ENCODE results near the gene PGLYRP1. TPM values are rescaled to one million over a fixed set of nuclear protein-coding genes. Genes with fewer than 3 reads are reported as not detected.

Gene PGLYRP1
- total RNA-seq, 1 experiment from 2014 or later = not detected

GRCh38 chr19:46040952-46041500 lies 18.2 kb upstream of the PGLYRP1 start, which contains the start of gene IGFL4 (continued):
- no peak for TF ChIP-seq STAT6 (CRISPR knock-in tag; conservative IDR thresholded peaks at IDR 0.05; ENCODE audit: low read depth)

DNA sequence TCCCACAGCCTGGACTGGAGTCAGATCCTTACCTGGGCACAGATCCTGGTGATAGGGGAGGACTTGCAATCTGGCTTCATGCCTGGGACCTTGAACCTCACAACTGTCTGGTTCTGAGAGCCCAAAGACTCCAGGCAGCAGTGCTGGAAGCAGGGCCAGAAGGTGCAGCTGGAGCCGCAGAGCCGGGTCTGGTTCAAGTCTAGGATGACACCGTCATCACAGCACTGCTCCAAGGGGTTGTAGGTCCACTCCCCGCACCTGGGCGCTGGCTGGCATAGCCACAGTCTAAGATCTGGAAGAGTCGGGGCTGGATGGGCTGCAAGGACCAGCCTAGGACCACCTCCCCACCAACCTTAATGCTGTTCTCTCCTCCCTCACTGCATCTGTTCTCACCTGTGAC lies 17.3 kb upstream of the PGLYRP1 start:
- DNase-seq (ENCODE audit: low spot score) = no peak
- H3K9me3 Mint-ChIP-seq = peaks cover 25% of the 10 kb centered on the region
- CTCF ChIA-PET = interaction anchor here (1.3 to 4.0 kb wide), 3 partner anchors 10 to 37 kb away, joined by 4 to 24 read pairs (median 8); no protein-coding TSS in a partner anchor

More for the DNA sequence above, 17.3 kb upstream of the PGLYRP1 start:
- no peak for ATAC-seq
- peaks cover 62% of the 10 kb centered on the region for H3K27me3 Mint-ChIP-seq (ENCODE audit: low read depth)
- no peak overlapping the region for H3K27ac Mint-ChIP-seq
- H3K36me3 Mint-ChIP-seq = peaks cover 3% of the 10 kb centered on the region; the same call in 1 of the 2 replicates
- POLR2A ChIA-PET = no interaction called here
- peaks cover 7% of the 10 kb centered on the region for H3K4me1 Mint-ChIP-seq
- no peak for TF ChIP-seq IRF2 (CRISPR knock-in tag; IDR thresholded peaks at IDR 0.05; ENCODE audit: borderline replicate concordance, low read depth)
- TF ChIP-seq JUN (CRISPR knock-in tag; IDR thresholded peaks at IDR 0.05) = no peak
- TF ChIP-seq TEAD4 (CRISPR knock-in tag; IDR thresholded peaks at IDR 0.05) = no peak
- TF ChIP-seq SMAD4 (CRISPR knock-in tag; IDR thresholded peaks at IDR 0.05) = no peak
- no peak for TF ChIP-seq FOXK1 (CRISPR knock-in tag; IDR thresholded peaks at IDR 0.05)
- TF ChIP-seq NFATC4 (CRISPR knock-in tag; IDR thresholded peaks at IDR 0.05) = no peak
- TF ChIP-seq SMAD3 (CRISPR knock-in tag; IDR thresholded peaks at IDR 0.05; ENCODE audit: borderline replicate concordance) = no peak
- no peak for TF ChIP-seq ZNF219 (CRISPR knock-in tag; IDR thresholded peaks at IDR 0.05; ENCODE audit: borderline replicate concordance)
- no peak for TF ChIP-seq FOXP1 (CRISPR knock-in tag; IDR thresholded peaks at IDR 0.05; ENCODE audit: borderline replicate concordance)
- no peak for TF ChIP-seq PRDM15 (CRISPR knock-in tag; IDR thresholded peaks at IDR 0.05)
- TF ChIP-seq ZNF232 (CRISPR knock-in tag; IDR thresholded peaks at IDR 0.05) = no peak
- TF ChIP-seq CBFB (CRISPR knock-in tag; IDR thresholded peaks at IDR 0.05; ENCODE audit: low read depth) = no peak
- TF ChIP-seq, protein P1, sequence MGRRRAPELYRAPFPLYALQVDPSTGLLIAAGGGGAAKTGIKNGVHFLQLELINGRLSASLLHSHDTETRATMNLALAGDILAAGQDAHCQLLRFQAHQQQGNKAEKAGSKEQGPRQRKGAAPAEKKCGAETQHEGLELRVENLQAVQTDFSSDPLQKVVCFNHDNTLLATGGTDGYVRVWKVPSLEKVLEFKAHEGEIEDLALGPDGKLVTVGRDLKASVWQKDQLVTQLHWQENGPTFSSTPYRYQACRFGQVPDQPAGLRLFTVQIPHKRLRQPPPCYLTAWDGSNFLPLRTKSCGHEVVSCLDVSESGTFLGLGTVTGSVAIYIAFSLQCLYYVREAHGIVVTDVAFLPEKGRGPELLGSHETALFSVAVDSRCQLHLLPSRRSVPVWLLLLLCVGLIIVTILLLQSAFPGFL (CRISPR knock-in tag; IDR thresholded peaks at IDR 0.05; ENCODE audit: borderline replicate concordance) = no peak
- TF ChIP-seq GABPB1 (CRISPR knock-in tag; IDR thresholded peaks at IDR 0.05) = no peak
- TF ChIP-seq TCF7 (CRISPR knock-in tag; IDR thresholded peaks at IDR 0.05; ENCODE audit: low read depth) = no peak
- TF ChIP-seq ZNF121 (CRISPR knock-in tag; IDR thresholded peaks at IDR 0.05) = no peak
- TF ChIP-seq NFE2L1 (CRISPR knock-in tag; IDR thresholded peaks at IDR 0.05) = no peak
- TF ChIP-seq ZNF425 (CRISPR knock-in tag; conservative IDR thresholded peaks at IDR 0.05) = no peak
- TF ChIP-seq ZBTB43 (CRISPR knock-in tag; IDR thresholded peaks at IDR 0.05) = no peak
- no peak overlapping the region for H3K4me3 Mint-ChIP-seq
